ENCODE measurements around the gene TRAF6.

- TF ChIP-seq POLR2A (IDR thresholded peaks at IDR 0.05), result no peak
- no peak for TF ChIP-seq CTCF (IDR thresholded peaks at IDR 0.05)
- TF ChIP-seq POLR2AphosphoS5 (IDR thresholded peaks at IDR 0.05), result no peak
Measured at GRCh38 chr11:36443661-36444060, 66.4 kb downstream of the TRAF6 start.

Measured in prostate gland (tissue), 2 donors.